Fibroblast of villous mesenchyme (primary cell): ENCODE data around the gene COPS4. TPM values are rescaled to one million over a fixed set of nuclear protein-coding genes. Genes with fewer than 3 reads are reported as not detected.

Experiments
- DNase-seq: peaks from one replicate; pipeline ENCODE4 v3.0.0-alpha.2; 2010; ENCODE audit warnings: low read depth
- H3K4me3 ChIP-seq: 2 replicates; pipeline ENCODE4 v1.5.1; 2011; ENCODE audit warnings: low read depth, mild to moderate bottlenecking, low read length
- CTCF ChIP-seq: IDR thresholded peaks from 2 replicates; pipeline ENCODE4 v1.5.1; 2012; ENCODE audit warnings: low read depth, mild to moderate bottlenecking, low read length; ENCODE audit not compliant: insufficient read depth
- total RNA-seq: library from RNA; depleted of rRNA; stranded (reverse); fragments of >200 nt; gene quantifications from 2 replicates; pipeline ENCODE4 v1.2.3, GENCODE V29; 2012

COPS4 gene
- total RNA-seq, 1 donor, result 106 TPM

- no peak for TF ChIP-seq CTCF
- H3K4me3 ChIP-seq, result no peak overlapping the region
- no peak for DNase-seq
Measured at GRCh38 chr4:83096397-83096796, 61.4 kb downstream of the COPS4 start.

GRCh38 chr4:83104991-83105390 lies 70.0 kb downstream of the COPS4 start:
- DNase-seq, result no peak
- TF ChIP-seq CTCF, result no peak
- H3K4me3 ChIP-seq, result no peak overlapping the region

- no peak overlapping the region for H3K4me3 ChIP-seq
- no peak for TF ChIP-seq CTCF
- no peak for DNase-seq
Measured at GRCh38 chr4:83107631-83108030, 72.6 kb downstream of the COPS4 start.

GRCh38 chr4:83108101-83108861 lies 73.3 kb downstream of the COPS4 start:
- no peak for DNase-seq
- no peak for TF ChIP-seq CTCF
- no peak overlapping the region for H3K4me3 ChIP-seq

GRCh38 chr4:83109480-83110222 lies 74.7 kb downstream of the COPS4 start:
- TF ChIP-seq CTCF, result no peak
- DNase-seq, result peak; percentile 13
- peak overlapping the region; percentile 57 for H3K4me3 ChIP-seq

GRCh38 chr4:83110223-83110945 lies 75.4 kb downstream of the COPS4 start:
- TF ChIP-seq CTCF, result peak; percentile 80
- peak; percentile 70 for DNase-seq
- peak overlapping the region; percentile 57 for H3K4me3 ChIP-seq
